ENCODE measurements around the gene RAB24. TPM values are rescaled to one million over a fixed set of nuclear protein-coding genes. Genes with fewer than 3 reads are reported as not detected.

The RAB24 gene
- total RNA-seq, 1 experiment from 2014 or later: 42.6 TPM

DNA sequence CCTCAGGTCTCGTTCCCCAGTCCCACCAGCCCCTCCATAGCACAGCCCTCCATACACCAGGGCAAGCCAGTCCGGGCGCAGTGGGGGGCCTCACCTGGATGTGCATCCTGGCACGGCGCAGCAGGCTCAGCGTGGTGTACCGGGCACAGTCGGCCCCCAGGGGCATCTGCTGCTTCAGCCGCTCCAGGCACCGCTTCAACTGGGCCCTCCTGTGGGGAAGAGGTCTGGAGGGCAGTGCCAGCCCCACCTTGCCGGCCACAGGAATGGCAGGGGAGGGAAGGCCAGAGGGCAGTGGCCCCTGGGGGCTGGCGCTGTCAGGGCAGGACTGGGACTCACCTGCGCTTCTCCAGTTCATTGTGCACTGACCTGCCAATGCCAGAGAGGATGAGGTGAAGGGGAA lies 6.8 kb upstream of the RAB24 start:
- intact Hi-C loops (cut with micrococcal nuclease): no loop called here
- CTCF ChIA-PET: interaction anchor here (0.6 to 5.8 kb wide), 48 partner anchors 9 to 858 kb away, joined by 3 to 52 read pairs (median 6); partner anchors contain the start of gene PDLIM7
- BruUV-seq (replicated peaks): no TSS peak
- Mint-ChIP-seq H3K36me3 (ENCODE audit: insufficient read depth, unreplicated experiment) (peaks cover 33% of the 10 kb centered on the region), H3K9me3 (ENCODE audit: unreplicated experiment) (no peaks in the 10 kb centered on the region), H3K4me3 (ENCODE audit: unreplicated experiment) (no peak overlapping the region), H3K27me3 (ENCODE audit: insufficient read depth, unreplicated experiment) (no peaks in the 10 kb centered on the region), H3K4me1 (ENCODE audit: insufficient read depth, unreplicated experiment) (peaks cover 42% of the 10 kb centered on the region), H3K27ac (ENCODE audit: low read depth, unreplicated experiment) (no peak overlapping the region)
- POLR2A ChIA-PET: interaction anchor here (0.8 to 2.4 kb wide), 10 partner anchors 9 to 282 kb away, joined by 3 to 11 read pairs (median 5); partner anchors contain the start of genes GRK6, LMAN2, PDLIM7 and TMED9
- TF ChIP-seq, protein P1, sequence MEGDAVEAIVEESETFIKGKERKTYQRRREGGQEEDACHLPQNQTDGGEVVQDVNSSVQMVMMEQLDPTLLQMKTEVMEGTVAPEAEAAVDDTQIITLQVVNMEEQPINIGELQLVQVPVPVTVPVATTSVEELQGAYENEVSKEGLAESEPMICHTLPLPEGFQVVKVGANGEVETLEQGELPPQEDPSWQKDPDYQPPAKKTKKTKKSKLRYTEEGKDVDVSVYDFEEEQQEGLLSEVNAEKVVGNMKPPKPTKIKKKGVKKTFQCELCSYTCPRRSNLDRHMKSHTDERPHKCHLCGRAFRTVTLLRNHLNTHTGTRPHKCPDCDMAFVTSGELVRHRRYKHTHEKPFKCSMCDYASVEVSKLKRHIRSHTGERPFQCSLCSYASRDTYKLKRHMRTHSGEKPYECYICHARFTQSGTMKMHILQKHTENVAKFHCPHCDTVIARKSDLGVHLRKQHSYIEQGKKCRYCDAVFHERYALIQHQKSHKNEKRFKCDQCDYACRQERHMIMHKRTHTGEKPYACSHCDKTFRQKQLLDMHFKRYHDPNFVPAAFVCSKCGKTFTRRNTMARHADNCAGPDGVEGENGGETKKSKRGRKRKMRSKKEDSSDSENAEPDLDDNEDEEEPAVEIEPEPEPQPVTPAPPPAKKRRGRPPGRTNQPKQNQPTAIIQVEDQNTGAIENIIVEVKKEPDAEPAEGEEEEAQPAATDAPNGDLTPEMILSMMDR (IDR thresholded peaks at IDR 0.05; ENCODE audit: unreplicated experiment): no peak
- no peak for DNase-seq (ENCODE audit: unreplicated experiment)

DNA sequence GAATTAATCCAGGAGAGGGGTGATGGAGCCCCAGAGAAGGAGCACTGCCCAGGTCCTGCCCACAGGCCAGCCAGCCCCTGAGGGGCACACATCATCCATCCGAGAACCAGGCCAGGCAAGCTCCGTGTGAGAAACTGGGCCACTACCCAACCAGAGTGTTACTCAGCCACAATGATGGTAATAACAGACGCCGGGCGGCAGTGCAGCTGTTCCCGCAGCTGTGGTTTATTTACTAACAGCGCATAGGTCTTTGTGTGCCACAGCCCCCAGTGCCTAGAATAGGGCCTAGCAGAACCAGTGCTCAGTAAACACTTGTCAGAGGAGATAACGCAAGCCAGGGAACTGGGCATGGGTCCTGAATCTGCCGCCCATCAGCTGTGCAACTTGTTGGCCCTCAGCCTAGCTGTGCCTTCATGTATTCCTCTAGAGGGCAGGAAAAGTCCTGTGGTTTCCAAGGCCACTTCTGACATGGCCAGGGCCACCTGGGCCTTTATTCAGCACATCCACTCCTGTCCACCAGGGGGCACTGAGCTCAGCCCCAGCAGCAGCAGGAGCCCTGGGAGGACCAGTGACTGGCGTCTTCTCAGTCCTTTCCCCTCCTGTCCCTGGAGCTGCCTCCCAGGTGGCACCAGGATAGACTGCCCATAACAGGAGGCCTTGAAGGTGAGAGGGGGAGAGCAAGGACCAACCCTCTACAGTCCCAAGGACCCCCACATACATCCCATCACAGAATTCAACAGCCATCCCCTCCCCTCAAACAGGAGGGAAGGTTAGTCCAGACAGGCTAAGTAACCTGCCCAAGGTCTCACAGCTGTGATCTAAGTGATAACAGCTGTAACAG lies 6.1 kb upstream of the RAB24 start:
- intact Hi-C loops (cut with micrococcal nuclease): loop anchor here (1.0 to 2.0 kb wide), 3 partner anchors 93 to 195 kb away; no protein-coding TSS in a partner anchor
- H3K9me3 Mint-ChIP-seq (ENCODE audit: unreplicated experiment): no peaks in the 10 kb centered on the region
- no peaks in the 10 kb centered on the region for H3K27me3 Mint-ChIP-seq (ENCODE audit: insufficient read depth, unreplicated experiment)
- H3K4me1 Mint-ChIP-seq (ENCODE audit: insufficient read depth, unreplicated experiment): peaks cover 49% of the 10 kb centered on the region
- TF ChIP-seq, protein P1 (IDR thresholded peaks at IDR 0.05; ENCODE audit: unreplicated experiment): peak; percentile 97
- H3K4me3 Mint-ChIP-seq (ENCODE audit: unreplicated experiment): no peak overlapping the region
- peak; percentile 86 for DNase-seq (ENCODE audit: unreplicated experiment)
- peak overlapping the region; percentile 67 for H3K27ac Mint-ChIP-seq (ENCODE audit: low read depth, unreplicated experiment)
- CTCF ChIA-PET: interaction anchor here (0.6 to 5.8 kb wide), 53 partner anchors 8 to 255 kb away, joined by 3 to 52 read pairs (median 5); partner anchors contain the start of gene PDLIM7
- peaks cover 41% of the 10 kb centered on the region for H3K36me3 Mint-ChIP-seq (ENCODE audit: insufficient read depth, unreplicated experiment)
- POLR2A ChIA-PET: interaction anchor here (0.7 to 2.4 kb wide), 12 partner anchors 8 to 282 kb away, joined by 3 to 11 read pairs (median 4); partner anchors contain the start of genes LMAN2, PDLIM7 and TMED9
- BruUV-seq (replicated peaks): no TSS peak

DNA sequence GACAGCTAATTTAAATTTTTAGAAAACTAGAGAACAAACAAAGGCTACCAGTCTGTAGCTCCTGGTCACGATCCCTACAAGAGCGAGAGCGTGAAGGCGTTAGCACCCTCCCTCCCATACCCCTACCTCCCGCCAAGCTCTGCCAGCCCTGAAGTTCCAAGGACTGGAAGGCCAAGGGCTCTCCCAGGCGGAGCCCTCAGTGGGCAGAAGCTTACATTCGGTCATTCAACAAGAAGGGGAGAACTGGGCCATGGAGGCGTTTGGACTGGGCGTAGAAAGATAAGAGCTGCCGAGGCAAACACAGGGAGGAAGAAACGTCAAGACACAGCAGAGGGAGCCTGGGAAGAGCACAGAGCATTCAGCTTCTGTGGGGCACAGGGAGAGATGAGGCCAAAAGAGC lies 5.2 kb upstream of the RAB24 start:
- peak overlapping the region; percentile 67 for H3K27ac Mint-ChIP-seq (ENCODE audit: low read depth, unreplicated experiment)
- H3K36me3 Mint-ChIP-seq (ENCODE audit: insufficient read depth, unreplicated experiment): peaks cover 41% of the 10 kb centered on the region
- TF ChIP-seq, protein P1 (IDR thresholded peaks at IDR 0.05; ENCODE audit: unreplicated experiment): no peak
- ChIA-PET POLR2A (interaction anchor here (0.7 to 1.8 kb wide), 5 partner anchors 19 to 195 kb away, joined by 3 to 11 read pairs (median 3); partner anchors contain the start of gene LMAN2), CTCF (interaction anchor here (0.5 to 5.8 kb wide), 27 partner anchors 10 to 237 kb away, joined by 3 to 52 read pairs (median 8); partner anchors contain the start of gene PDLIM7)
- intact Hi-C loops (cut with micrococcal nuclease): loop anchor here (1.0 to 2.0 kb wide), 3 partner anchors 94 to 194 kb away; no protein-coding TSS in a partner anchor
- H3K4me1 Mint-ChIP-seq (ENCODE audit: insufficient read depth, unreplicated experiment): peaks cover 53% of the 10 kb centered on the region
- no peak overlapping the region for H3K4me3 Mint-ChIP-seq (ENCODE audit: unreplicated experiment)
- BruUV-seq (replicated peaks): no TSS peak
- no peak for DNase-seq (ENCODE audit: unreplicated experiment)
- no peaks in the 10 kb centered on the region for H3K27me3 Mint-ChIP-seq (ENCODE audit: insufficient read depth, unreplicated experiment)
- H3K9me3 Mint-ChIP-seq (ENCODE audit: unreplicated experiment): no peaks in the 10 kb centered on the region
